BE2C (cell line): Measurements from ENCODE around the gene DUSP28.

Experiments
- DNase-seq: peaks from one replicate; pipeline ENCODE4 v3.0.0-alpha.2; 2020
- H3K27me3 ChIP-seq: fragments of 250-450 bp; sonication (Bioruptor Pico); 2 replicates; pipeline ENCODE4 v1.5.1; 2020; ENCODE audit warnings: mild to moderate bottlenecking
- H3K36me3 ChIP-seq: fragments of 250-450 bp; sonication (Bioruptor Pico); 2 replicates; pipeline ENCODE4 v1.5.1; 2020; ENCODE audit warnings: mild to moderate bottlenecking
- H3K4me1 ChIP-seq: fragments of 250-450 bp; sonication (Bioruptor Pico); 2 replicates; pipeline ENCODE4 v1.5.1; 2020
- H3K4me3 ChIP-seq: 2 replicates; pipeline ENCODE4 v1.5.1; 2011; ENCODE audit warnings: low read depth, low read length
- H3K9me3 ChIP-seq: fragments of 250-450 bp; sonication (Bioruptor Pico); 2 replicates; pipeline ENCODE4 v1.5.1; 2020
- TF ChIP-seq, protein P1 (sequence below): IDR thresholded peaks from 2 replicates; pipeline ENCODE4 v1.5.1; 2012; ENCODE audit warnings: mild to moderate bottlenecking, low read depth, low read length

The DUSP28 gene

DNA sequence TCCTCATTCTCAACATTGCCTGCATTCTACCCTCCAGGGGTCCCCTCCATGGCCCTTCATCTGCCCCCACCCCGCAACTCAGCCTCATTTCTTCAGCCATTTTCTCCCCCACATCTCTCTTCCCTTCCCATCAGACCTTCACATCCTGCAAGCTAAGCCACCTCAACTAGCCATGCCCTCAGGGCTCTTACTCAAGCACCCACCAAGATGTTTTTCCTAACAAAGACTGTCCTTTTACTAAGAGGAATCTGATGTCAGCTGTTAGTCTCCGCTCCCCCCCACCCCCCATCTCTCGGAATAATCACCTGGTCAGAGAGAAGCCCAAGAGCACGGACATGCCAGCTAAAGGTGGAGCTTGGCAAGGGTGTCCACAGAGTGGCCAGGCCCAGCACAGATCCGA lies 21.7 kb downstream of the DUSP28 start:
- no peak overlapping the region for H3K4me3 ChIP-seq
- TF ChIP-seq, protein P1, sequence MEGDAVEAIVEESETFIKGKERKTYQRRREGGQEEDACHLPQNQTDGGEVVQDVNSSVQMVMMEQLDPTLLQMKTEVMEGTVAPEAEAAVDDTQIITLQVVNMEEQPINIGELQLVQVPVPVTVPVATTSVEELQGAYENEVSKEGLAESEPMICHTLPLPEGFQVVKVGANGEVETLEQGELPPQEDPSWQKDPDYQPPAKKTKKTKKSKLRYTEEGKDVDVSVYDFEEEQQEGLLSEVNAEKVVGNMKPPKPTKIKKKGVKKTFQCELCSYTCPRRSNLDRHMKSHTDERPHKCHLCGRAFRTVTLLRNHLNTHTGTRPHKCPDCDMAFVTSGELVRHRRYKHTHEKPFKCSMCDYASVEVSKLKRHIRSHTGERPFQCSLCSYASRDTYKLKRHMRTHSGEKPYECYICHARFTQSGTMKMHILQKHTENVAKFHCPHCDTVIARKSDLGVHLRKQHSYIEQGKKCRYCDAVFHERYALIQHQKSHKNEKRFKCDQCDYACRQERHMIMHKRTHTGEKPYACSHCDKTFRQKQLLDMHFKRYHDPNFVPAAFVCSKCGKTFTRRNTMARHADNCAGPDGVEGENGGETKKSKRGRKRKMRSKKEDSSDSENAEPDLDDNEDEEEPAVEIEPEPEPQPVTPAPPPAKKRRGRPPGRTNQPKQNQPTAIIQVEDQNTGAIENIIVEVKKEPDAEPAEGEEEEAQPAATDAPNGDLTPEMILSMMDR: no peak
- no peaks in the 10 kb centered on the region for H3K4me1 ChIP-seq
- DNase-seq: no peak
- H3K9me3 ChIP-seq: no peaks in the 10 kb centered on the region
- peaks cover 16% of the 10 kb centered on the region for H3K36me3 ChIP-seq
- no peaks in the 10 kb centered on the region for H3K27me3 ChIP-seq

DNA sequence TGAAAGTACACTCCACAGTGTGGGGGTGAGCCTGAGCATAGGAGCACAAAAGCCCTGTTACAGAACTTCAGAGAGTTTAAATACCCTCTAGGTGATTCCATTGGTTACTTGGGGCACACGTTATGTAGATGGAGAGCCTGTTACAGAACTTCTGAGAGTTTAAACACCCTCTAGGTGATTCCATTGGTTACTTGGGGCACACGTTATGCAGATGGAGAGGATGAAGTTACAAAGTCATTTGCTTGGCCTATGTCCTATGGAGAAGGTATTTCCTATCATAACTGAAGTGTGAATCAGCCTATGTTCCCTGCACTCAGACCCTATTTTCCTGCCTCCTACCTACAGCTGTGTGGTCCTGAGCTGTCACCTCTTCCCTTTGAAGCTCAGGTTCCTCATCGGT lies 22.6 kb downstream of the DUSP28 start:
- Histone ChIP-seq H3K9me3 (no peaks in the 10 kb centered on the region), H3K27me3 (no peaks in the 10 kb centered on the region), H3K36me3 (peaks cover 7% of the 10 kb centered on the region), H3K4me3 (no peak overlapping the region), H3K4me1 (no peaks in the 10 kb centered on the region)
- no peak for DNase-seq
- TF ChIP-seq, protein P1: no peak

DNA sequence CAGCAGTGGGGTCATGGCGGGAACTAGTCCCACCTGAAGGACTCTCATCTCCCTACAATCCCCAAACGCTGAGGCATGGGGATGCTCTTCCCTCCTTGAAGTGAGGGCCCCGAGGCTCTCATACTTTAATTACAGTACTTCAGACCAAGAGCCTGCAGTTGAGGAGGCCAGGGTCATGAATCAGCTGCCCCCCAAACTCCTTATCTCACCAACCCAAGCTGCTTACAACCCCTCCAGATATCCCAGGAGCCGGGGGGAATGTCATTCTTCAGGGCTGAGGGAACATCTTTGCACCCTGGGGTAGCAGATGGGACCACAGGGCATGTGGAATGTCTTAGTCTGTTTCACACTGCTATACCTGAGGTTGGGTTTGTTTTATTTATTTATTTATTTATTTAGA lies 23.6 kb downstream of the DUSP28 start:
- Histone ChIP-seq H3K4me1 (no peaks in the 10 kb centered on the region), H3K27me3 (no peaks in the 10 kb centered on the region), H3K4me3 (no peak overlapping the region), H3K9me3 (no peaks in the 10 kb centered on the region), H3K36me3 (peaks cover 2% of the 10 kb centered on the region; the same call in 1 of the 2 replicates)
- TF ChIP-seq, protein P1: no peak
- DNase-seq: no peak

DNA sequence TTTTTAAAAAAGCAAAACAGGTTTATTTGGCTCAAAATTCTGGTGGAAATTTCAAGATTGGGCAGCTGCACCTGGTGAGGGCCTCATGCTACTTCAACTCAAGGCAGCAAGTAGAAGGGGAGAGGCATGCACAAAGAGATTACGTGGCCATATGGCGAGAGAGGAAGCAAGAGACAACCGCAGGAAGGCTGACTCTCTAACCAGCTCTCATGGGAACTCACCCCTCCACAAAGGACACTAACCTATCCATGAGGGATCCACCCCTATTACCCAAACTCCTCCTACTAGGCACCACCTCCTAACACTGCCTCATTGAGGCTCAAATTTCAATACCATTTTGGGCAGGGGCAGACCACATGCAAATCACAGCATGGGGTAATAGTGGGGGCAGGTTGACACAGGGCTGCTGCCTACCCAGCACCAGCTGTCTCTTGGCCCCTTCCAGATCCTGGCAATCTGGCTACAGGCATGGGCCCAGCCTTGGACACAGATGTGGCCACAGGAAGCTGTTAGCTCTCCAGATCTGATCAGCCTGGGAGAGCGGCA lies 24.4 kb downstream of the DUSP28 start:
- Histone ChIP-seq H3K4me1 (no peaks in the 10 kb centered on the region), H3K4me3 (no peak overlapping the region), H3K9me3 (no peaks in the 10 kb centered on the region), H3K27me3 (no peaks in the 10 kb centered on the region), H3K36me3 (no peaks in the 10 kb centered on the region)
- TF ChIP-seq, protein P1: no peak
- DNase-seq: no peak

- no peaks in the 10 kb centered on the region for H3K9me3 ChIP-seq
- DNase-seq: no peak
- no peaks in the 10 kb centered on the region for H3K36me3 ChIP-seq
- H3K4me1 ChIP-seq: no peaks in the 10 kb centered on the region
- no peaks in the 10 kb centered on the region for H3K27me3 ChIP-seq
- TF ChIP-seq, protein P1: no peak
- H3K4me3 ChIP-seq: peak overlapping the region; percentile 99
These were observed 24.9 kb downstream of the DUSP28 start for GRCh38 chr2:240585101-240585500.

- Histone ChIP-seq H3K4me3 (peak overlapping the region; percentile 99), H3K36me3 (no peaks in the 10 kb centered on the region), H3K4me1 (no peaks in the 10 kb centered on the region), H3K27me3 (no peaks in the 10 kb centered on the region), H3K9me3 (no peaks in the 10 kb centered on the region)
- DNase-seq: no peak
- TF ChIP-seq, protein P1: no peak
These were observed 25.6 kb downstream of the DUSP28 start for GRCh38 chr2:240585681-240586197.
